Liver (tissue), 9 donors: ENCODE results near the gene NKX1-2. TPM values are rescaled to one million over a fixed set of nuclear protein-coding genes. Genes with fewer than 3 reads are reported as not detected.

Experiments
- DNase-seq: peaks from one replicate; pipeline ENCODE4 v3.0.0-alpha.2; 2017; ENCODE audit warnings: low spot score
- H3K27ac ChIP-seq, 2 donors: one replicate each; pipeline ENCODE4 v1.7.0; 2013; ENCODE audit warnings: inconsistent platforms in 2 of 2, low read length in 2 of 2, control low read depth in 1 of 2, low read depth in 1 of 2, mild to moderate bottlenecking in 1 of 2
- H3K27me3 ChIP-seq, 4 donors: one replicate each; pipeline versions ENCODE4 v1.6.1 to v1.7.0; 2013; ENCODE audit warnings: low read length in 3 of 4, inconsistent platforms in 1 of 4, mild to moderate bottlenecking in 1 of 4, moderate library complexity in 1 of 4; ENCODE audit not compliant: control insufficient read depth in 4 of 4, insufficient read depth in 4 of 4
- H3K36me3 ChIP-seq, 4 donors: one replicate each; pipeline versions ENCODE4 v1.6.1 to v1.7.0; 2013; ENCODE audit warnings: low read length in 3 of 4, mild to moderate bottlenecking in 3 of 4, low read depth in 1 of 4, moderate library complexity in 1 of 4; ENCODE audit not compliant: control insufficient read depth in 4 of 4, insufficient read depth in 3 of 4
- H3K4me1 ChIP-seq, 4 donors: one replicate each; pipeline versions ENCODE4 v1.6.1 to v1.7.0; 2013; ENCODE audit warnings: low read length in 3 of 4, mild to moderate bottlenecking in 3 of 4, moderate library complexity in 1 of 4; ENCODE audit not compliant: control insufficient read depth in 4 of 4, insufficient read depth in 4 of 4
- H3K4me3 ChIP-seq, 3 donors: one replicate each; pipeline versions ENCODE4 v1.6.1 to v1.7.0; 2013; ENCODE audit warnings: low read length in 3 of 3, control low read depth in 1 of 3, low read depth in 1 of 3, mild to moderate bottlenecking in 1 of 3
- H3K9ac ChIP-seq, 2 donors: one replicate each; pipeline ENCODE4 v1.7.0; 2013; ENCODE audit warnings: low read length in 2 of 2, mild to moderate bottlenecking in 2 of 2, moderate library complexity in 2 of 2, control low read depth in 1 of 2, low read depth in 1 of 2
- H3K9me3 ChIP-seq, 4 donors: one replicate each; pipeline versions ENCODE4 v1.6.1 to v1.7.0; 2013; ENCODE audit warnings: low read length in 3 of 4; ENCODE audit not compliant: control insufficient read depth in 4 of 4
- FOXA1 ChIP-seq: IDR thresholded peaks from 2 replicates; pipeline ENCODE4 v1.6.1; 2016; ENCODE audit warnings: antibody characterized with exemption
- FOXA2 ChIP-seq: IDR thresholded peaks from 2 replicates; pipeline ENCODE4 v1.6.1; 2016; ENCODE audit warnings: antibody characterized with exemption
- GABPA ChIP-seq, 2 donors: IDR thresholded peaks in 1 of 2; conservative IDR thresholded peaks in 1 of 2; 2 replicates each; pipeline ENCODE4 v1.6.1; 2016; ENCODE audit warnings: antibody characterized with exemption in 2 of 2, mild to moderate bottlenecking in 1 of 2, moderate library complexity in 1 of 2
- HNF4A ChIP-seq, 2 donors: conservative IDR thresholded peaks; 2 replicates each; pipeline ENCODE4 v1.6.1; 2016; ENCODE audit warnings: antibody characterized with exemption in 2 of 2, mild to moderate bottlenecking in 2 of 2
- JUND ChIP-seq, 2 donors: IDR thresholded peaks; 2 replicates each; pipeline ENCODE4 v1.6.1; 2016; ENCODE audit warnings: antibody characterized with exemption in 2 of 2
- NR2F2 ChIP-seq: IDR thresholded peaks from 2 replicates; pipeline ENCODE4 v1.6.1; 2016; ENCODE audit warnings: antibody characterized with exemption
- RAD21 ChIP-seq, 2 donors: IDR thresholded peaks; 2 replicates each; pipeline ENCODE4 v1.6.1; 2016; ENCODE audit warnings: antibody characterized with exemption in 2 of 2, mild to moderate bottlenecking in 2 of 2
- SP1 ChIP-seq: IDR thresholded peaks from 2 replicates; pipeline ENCODE4 v1.6.1; 2018; ENCODE audit warnings: antibody characterized with exemption, mild to moderate bottlenecking
- TAF1 ChIP-seq: conservative IDR thresholded peaks from 2 replicates; pipeline ENCODE4 v1.6.1; 2016; ENCODE audit warnings: antibody characterized with exemption, mild to moderate bottlenecking
- YY1 ChIP-seq: IDR thresholded peaks from 2 replicates; pipeline ENCODE4 v1.6.1; 2016; ENCODE audit warnings: antibody characterized with exemption, mild to moderate bottlenecking
- WGBS: extraction: QIAGEN DNeasy Blood & Tissue Kit; methylation state at CpG from one replicate; pipeline ENCODE4 v1.1.7; 2013; 5-methylcytosine and 5-hydroxymethylcytosine counted together
- polyA plus RNA-seq, 2 donors: library from polyadenylated mRNA; stranded (reverse) in 1 of 2; unstranded in 1 of 2; fragments of 200-250 nt in 1 of 2; fragments of >200 nt in 1 of 2; fragmentation: Nextera tagmentation in 1 of 2; extraction: Ambion mirVana in 1 of 2; gene quantifications; one replicate each; pipeline versions ENCODE4 v1.2.1 to v1.2.3, GENCODE V29; 2013 to 2015
- total RNA-seq, 2 donors: library from RNA; depleted of rRNA; stranded (reverse); fragments of >200 nt; gene quantifications; one replicate each; pipeline ENCODE4 v1.2.3, GENCODE V29; 2014
- TF ChIP-seq, protein P1 (sequence below): IDR thresholded peaks from 2 replicates; pipeline ENCODE4 v1.6.1; 2016; ENCODE audit warnings: antibody characterized with exemption
- TF ChIP-seq, protein P2 (sequence below): IDR thresholded peaks from 2 replicates; pipeline ENCODE4 v1.6.1; 2016; ENCODE audit warnings: antibody characterized with exemption
- TF ChIP-seq, protein P3 (sequence below): fragments of 150-350 bp; IDR thresholded peaks from 2 replicates; pipeline ENCODE4 v1.5.1; 2017; ENCODE audit warnings: improper control_type of control experiment, low read depth, low read length; ENCODE audit not compliant: missing input control
- TF ChIP-seq, protein P4 (sequence below): IDR thresholded peaks from 2 replicates; pipeline ENCODE4 v1.6.1; 2016; ENCODE audit warnings: antibody characterized with exemption, mild to moderate bottlenecking
- TF ChIP-seq, protein P5 (sequence below): IDR thresholded peaks from 2 replicates; pipeline ENCODE4 v1.6.1; 2016; ENCODE audit warnings: antibody characterized with exemption
- donor health status: healthy.
- donor health status: healthy.
- donor health status: healthy.
- donor health status: healthy.
- donor health status: healthy.

Gene NKX1-2
- total and polyA plus RNA-seq, 4 donors, result not detected

DNA sequence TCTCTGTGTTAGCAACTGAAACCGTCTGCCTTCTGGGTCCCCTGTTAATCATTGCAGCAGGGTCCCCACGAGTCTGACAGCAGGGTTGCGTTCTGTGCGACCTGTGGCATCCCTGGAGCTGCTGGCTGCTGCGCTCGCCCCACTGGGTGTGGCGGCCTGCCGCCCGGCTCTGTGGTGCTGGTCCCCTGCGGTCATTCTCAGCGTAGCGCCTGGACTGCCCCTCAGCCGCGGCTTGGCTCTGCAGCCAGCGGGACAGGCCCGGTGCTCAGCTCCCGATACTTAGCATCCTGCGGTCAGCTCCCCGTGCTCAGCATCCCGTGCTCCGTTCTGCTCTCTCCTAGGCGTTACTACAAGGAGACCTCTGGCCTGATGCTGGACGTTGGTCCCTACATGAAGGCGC, 46.8 kb upstream of the NKX1-2 start:
- Histone ChIP-seq H3K4me3 (no peak overlapping the region), H3K36me3 (peaks cover 0 to 13% (median 5%) of the 10 kb centered on the region in 4 donors), H3K27ac (no peak overlapping the region), H3K4me1 (no peaks in the 10 kb centered on the region), H3K27me3 (no peaks in the 10 kb centered on the region), H3K9me3 (peaks cover 0 to 2% (median 0%) of the 10 kb centered on the region in 4 donors), H3K9ac (no peak overlapping the region)
- DNase-seq, result no peak
- TF ChIP-seq YY1 (no peak), RAD21 (IDR thresholded peaks at IDR 0.05) (no peak), JUND (IDR thresholded peaks at IDR 0.05) (no peak), FOXA1 (no peak), GABPA (IDR thresholded peaks at IDR 0.05 in 1 of 2, conservative IDR thresholded peaks at IDR 0.05 in 1 of 2) (no peak), NR2F2 (no peak)
- TF ChIP-seq, protein P1, sequence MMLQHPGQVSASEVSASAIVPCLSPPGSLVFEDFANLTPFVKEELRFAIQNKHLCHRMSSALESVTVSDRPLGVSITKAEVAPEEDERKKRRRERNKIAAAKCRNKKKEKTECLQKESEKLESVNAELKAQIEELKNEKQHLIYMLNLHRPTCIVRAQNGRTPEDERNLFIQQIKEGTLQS, result no peak
- TF ChIP-seq, protein P2, sequence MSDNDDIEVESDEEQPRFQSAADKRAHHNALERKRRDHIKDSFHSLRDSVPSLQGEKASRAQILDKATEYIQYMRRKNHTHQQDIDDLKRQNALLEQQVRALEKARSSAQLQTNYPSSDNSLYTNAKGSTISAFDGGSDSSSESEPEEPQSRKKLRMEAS, result no peak
- TF ChIP-seq, protein P3, sequence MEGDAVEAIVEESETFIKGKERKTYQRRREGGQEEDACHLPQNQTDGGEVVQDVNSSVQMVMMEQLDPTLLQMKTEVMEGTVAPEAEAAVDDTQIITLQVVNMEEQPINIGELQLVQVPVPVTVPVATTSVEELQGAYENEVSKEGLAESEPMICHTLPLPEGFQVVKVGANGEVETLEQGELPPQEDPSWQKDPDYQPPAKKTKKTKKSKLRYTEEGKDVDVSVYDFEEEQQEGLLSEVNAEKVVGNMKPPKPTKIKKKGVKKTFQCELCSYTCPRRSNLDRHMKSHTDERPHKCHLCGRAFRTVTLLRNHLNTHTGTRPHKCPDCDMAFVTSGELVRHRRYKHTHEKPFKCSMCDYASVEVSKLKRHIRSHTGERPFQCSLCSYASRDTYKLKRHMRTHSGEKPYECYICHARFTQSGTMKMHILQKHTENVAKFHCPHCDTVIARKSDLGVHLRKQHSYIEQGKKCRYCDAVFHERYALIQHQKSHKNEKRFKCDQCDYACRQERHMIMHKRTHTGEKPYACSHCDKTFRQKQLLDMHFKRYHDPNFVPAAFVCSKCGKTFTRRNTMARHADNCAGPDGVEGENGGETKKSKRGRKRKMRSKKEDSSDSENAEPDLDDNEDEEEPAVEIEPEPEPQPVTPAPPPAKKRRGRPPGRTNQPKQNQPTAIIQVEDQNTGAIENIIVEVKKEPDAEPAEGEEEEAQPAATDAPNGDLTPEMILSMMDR, result no peak
- 95% methylated on average over 24 of the region's 24 CpGs for WGBS

DNA sequence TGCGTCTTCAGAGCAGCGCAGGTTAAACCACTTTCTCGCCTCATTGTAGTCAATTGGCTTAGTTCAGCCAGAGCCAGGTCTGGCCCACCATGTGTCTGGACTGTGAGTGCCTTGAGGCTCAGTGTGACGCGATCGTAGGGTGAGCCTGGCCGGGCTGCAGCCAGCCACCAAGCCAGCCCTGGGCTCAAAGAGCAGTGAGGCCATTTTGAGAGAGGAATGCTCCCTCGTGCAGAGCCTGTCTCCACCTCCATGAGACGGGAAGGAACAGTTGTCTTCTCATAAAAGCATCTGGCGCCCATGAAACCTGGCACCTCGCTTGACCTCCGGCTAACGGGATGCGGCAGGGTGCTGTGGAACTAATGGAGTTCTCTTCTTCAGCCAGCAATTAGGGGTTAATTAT, 46.3 kb upstream of the NKX1-2 start:
- H3K27me3 ChIP-seq, result no peaks in the 10 kb centered on the region
- peaks cover 0 to 12% (median 6%) of the 10 kb centered on the region in 4 donors for H3K36me3 ChIP-seq
- H3K9ac ChIP-seq, result no peak overlapping the region
- H3K4me3 ChIP-seq, result no peak overlapping the region
- H3K27ac ChIP-seq, result no peak overlapping the region
- no peak for DNase-seq
- TF ChIP-seq, protein P3, result no peak
- TF ChIP-seq RAD21 (IDR thresholded peaks at IDR 0.05), result no peak
- no peak for TF ChIP-seq FOXA2
- TF ChIP-seq TAF1, result no peak
- TF ChIP-seq, protein P4, sequence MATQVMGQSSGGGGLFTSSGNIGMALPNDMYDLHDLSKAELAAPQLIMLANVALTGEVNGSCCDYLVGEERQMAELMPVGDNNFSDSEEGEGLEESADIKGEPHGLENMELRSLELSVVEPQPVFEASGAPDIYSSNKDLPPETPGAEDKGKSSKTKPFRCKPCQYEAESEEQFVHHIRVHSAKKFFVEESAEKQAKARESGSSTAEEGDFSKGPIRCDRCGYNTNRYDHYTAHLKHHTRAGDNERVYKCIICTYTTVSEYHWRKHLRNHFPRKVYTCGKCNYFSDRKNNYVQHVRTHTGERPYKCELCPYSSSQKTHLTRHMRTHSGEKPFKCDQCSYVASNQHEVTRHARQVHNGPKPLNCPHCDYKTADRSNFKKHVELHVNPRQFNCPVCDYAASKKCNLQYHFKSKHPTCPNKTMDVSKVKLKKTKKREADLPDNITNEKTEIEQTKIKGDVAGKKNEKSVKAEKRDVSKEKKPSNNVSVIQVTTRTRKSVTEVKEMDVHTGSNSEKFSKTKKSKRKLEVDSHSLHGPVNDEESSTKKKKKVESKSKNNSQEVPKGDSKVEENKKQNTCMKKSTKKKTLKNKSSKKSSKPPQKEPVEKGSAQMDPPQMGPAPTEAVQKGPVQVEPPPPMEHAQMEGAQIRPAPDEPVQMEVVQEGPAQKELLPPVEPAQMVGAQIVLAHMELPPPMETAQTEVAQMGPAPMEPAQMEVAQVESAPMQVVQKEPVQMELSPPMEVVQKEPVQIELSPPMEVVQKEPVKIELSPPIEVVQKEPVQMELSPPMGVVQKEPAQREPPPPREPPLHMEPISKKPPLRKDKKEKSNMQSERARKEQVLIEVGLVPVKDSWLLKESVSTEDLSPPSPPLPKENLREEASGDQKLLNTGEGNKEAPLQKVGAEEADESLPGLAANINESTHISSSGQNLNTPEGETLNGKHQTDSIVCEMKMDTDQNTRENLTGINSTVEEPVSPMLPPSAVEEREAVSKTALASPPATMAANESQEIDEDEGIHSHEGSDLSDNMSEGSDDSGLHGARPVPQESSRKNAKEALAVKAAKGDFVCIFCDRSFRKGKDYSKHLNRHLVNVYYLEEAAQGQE, result no peak
- TF ChIP-seq FOXA1, result no peak
- TF ChIP-seq, protein P2, result no peak
- no peak for TF ChIP-seq JUND (IDR thresholded peaks at IDR 0.05)
- TF ChIP-seq NR2F2, result no peak
- TF ChIP-seq YY1, result no peak
- TF ChIP-seq, protein P1, result no peak
- no peak for TF ChIP-seq HNF4A (conservative IDR thresholded peaks at IDR 0.05)
- no peak for TF ChIP-seq SP1
- TF ChIP-seq, protein P5, sequence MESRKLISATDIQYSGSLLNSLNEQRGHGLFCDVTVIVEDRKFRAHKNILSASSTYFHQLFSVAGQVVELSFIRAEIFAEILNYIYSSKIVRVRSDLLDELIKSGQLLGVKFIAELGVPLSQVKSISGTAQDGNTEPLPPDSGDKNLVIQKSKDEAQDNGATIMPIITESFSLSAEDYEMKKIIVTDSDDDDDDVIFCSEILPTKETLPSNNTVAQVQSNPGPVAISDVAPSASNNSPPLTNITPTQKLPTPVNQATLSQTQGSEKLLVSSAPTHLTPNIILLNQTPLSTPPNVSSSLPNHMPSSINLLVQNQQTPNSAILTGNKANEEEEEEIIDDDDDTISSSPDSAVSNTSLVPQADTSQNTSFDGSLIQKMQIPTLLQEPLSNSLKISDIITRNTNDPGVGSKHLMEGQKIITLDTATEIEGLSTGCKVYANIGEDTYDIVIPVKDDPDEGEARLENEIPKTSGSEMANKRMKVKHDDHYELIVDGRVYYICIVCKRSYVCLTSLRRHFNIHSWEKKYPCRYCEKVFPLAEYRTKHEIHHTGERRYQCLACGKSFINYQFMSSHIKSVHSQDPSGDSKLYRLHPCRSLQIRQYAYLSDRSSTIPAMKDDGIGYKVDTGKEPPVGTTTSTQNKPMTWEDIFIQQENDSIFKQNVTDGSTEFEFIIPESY, result no peak
- H3K4me1 ChIP-seq, result no peaks in the 10 kb centered on the region
- WGBS, result 97% methylated on average over 14 of the region's 14 CpGs
- H3K9me3 ChIP-seq, result peaks cover 0 to 2% (median 0%) of the 10 kb centered on the region in 4 donors
